ENCODE results near the gene KRTAP4-2. TPM values are rescaled to one million over a fixed set of nuclear protein-coding genes. Genes with fewer than 3 reads are reported as not detected.
"Not testable (repeated sequence)": the region's sequence is repeated elsewhere in the genome, so short reads cannot be mapped to it uniquely, and the experiment has no call there.

KRTAP4-2 gene
- total RNA-seq, 1 donor from 2014 or later = not detected

DNA sequence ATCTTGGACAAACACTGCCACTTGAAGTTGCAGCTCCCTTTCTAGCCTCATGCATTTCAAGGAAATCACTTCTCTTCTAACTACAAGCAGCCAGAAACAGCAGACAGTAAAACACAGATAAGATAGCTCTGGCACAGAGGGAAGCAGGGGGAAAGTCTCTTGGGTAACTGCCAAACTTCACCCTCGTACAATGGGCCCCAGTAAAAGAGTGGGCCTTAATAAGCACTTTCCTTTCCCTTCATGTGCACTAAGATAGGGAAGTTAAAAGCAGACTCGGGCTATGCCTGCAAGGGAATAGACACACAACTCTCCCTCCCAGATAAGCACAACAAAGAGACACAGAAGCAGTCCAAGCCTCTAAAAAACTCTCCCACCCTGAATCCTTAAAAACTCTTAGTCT lies 24.2 kb downstream of the KRTAP4-2 start:
- no peak overlapping the region for H3K27ac ChIP-seq
- no peaks in the 10 kb centered on the region for H3K9me3 ChIP-seq
- intact Hi-C loops (cut with DNase I) = no loop called here
- peaks cover 7% of the 10 kb centered on the region for H3K27me3 ChIP-seq
- no peak overlapping the region for H3K4me3 ChIP-seq
- no peaks in the 10 kb centered on the region for H3K4me1 ChIP-seq
- ATAC-seq = no peak
- no peaks in the 10 kb centered on the region for H3K36me3 ChIP-seq
- no peak for DNase-seq
- no peak for TF ChIP-seq CTCF (IDR thresholded peaks at IDR 0.05)

GRCh38 chr17:41151525-41151924 lies 26.5 kb downstream of the KRTAP4-2 start:
- Histone ChIP-seq H3K9me3 (no peaks in the 10 kb centered on the region), H3K4me1 (no peaks in the 10 kb centered on the region), H3K36me3 (no peaks in the 10 kb centered on the region), H3K27ac (no peak overlapping the region), H3K27me3 (peaks cover 3% of the 10 kb centered on the region), H3K4me3 (no peak overlapping the region)
- TF ChIP-seq CTCF (IDR thresholded peaks at IDR 0.05) = no peak
- no peak for DNase-seq
- intact Hi-C loops (cut with DNase I) = no loop called here
- ATAC-seq = no peak

- TF ChIP-seq CTCF (IDR thresholded peaks at IDR 0.05) = no peak
- intact Hi-C loops (cut with DNase I) = no loop called here
- H3K4me1 ChIP-seq = no peaks in the 10 kb centered on the region
- no peaks in the 10 kb centered on the region for H3K36me3 ChIP-seq
- no peak overlapping the region for H3K4me3 ChIP-seq
- no peaks in the 10 kb centered on the region for H3K27me3 ChIP-seq
- ATAC-seq (no peak), DNase-seq (no peak)
- no peaks in the 10 kb centered on the region for H3K9me3 ChIP-seq
- H3K27ac ChIP-seq = no peak overlapping the region
Observed at GRCh38 chr17:41150026-41150425, 28.0 kb downstream of the KRTAP4-2 start.

GRCh38 chr17:41149652-41149985 lies 28.4 kb downstream of the KRTAP4-2 start, which contains the start of gene KRTAP4-5:
KRTAP4-5 (minus strand) TSS chr17:41149825; CDS start chr17:41149767, 58 bp downstream.
- ATAC-seq (no peak), DNase-seq (no peak)
- H3K27me3 ChIP-seq = no peaks in the 10 kb centered on the region
- no peak for TF ChIP-seq CTCF (IDR thresholded peaks at IDR 0.05)
- H3K36me3 ChIP-seq = no peaks in the 10 kb centered on the region
- intact Hi-C loops (cut with DNase I) = no loop called here
- no peaks in the 10 kb centered on the region for H3K9me3 ChIP-seq
- H3K4me3 ChIP-seq = no peak within 1 kb of the TSS
- no peaks in the 10 kb centered on the region for H3K4me1 ChIP-seq
- H3K27ac ChIP-seq = no peak within 1 kb of the TSS

DNA sequence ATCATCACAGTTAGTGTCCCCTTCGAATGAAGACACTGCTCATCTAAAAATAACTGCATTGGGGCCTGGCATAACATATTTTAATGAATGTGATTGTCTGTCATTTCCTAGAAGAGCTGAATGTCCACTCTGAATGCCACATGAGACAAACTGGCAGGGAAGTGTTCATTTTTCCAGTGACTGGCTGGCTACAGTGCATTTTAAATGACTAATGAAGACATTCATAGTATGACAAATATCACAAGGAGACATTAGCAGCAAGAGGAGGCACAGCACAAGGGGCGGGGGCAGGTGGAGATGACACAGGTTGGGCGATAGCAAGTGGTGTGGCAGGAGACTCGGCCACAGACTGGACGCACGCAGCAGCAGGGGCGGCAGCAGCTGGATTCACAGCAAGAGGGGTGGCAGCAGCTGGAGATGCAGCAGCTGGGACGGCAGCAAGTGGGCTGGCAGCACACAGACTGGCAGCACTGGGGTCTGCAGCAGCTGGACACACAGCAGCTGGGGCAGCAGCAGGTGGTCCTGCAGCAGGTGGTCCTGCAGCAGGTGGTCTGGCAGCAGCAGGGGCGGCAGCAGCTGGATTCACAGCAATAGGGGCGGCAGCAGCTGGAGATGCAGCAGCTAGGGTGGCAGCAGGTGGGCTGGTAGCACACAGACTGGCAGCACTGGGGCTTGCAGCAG lies 28.9 kb downstream of the KRTAP4-2 start:
- H3K36me3 ChIP-seq; DNase-seq; H3K4me3 ChIP-seq; H3K9me3 ChIP-seq; ATAC-seq; intact Hi-C loops (cut with DNase I); H3K27me3 ChIP-seq; H3K4me1 ChIP-seq; H3K27ac ChIP-seq: not testable (repeated sequence)

GRCh38 chr17:41147531-41148204 lies 30.4 kb downstream of the KRTAP4-2 start:
- Histone ChIP-seq H3K9me3 (peaks cover 6% of the 10 kb centered on the region), H3K27me3 (no peaks in the 10 kb centered on the region), H3K27ac (no peak overlapping the region), H3K4me3 (no peak overlapping the region), H3K36me3 (no peaks in the 10 kb centered on the region), H3K4me1 (no peaks in the 10 kb centered on the region)
- no peak for ATAC-seq
- TF ChIP-seq CTCF (IDR thresholded peaks at IDR 0.05) = no peak
- intact Hi-C loops (cut with DNase I) = no loop called here
- no peak for DNase-seq

Measured in upper lobe of right lung (tissue), 1 donor.